K562 (cell line): Measurements from ENCODE around the gene IBA57. TPM values are rescaled to one million over a fixed set of nuclear protein-coding genes. Genes with fewer than 3 reads are reported as not detected.

Source experiments
- ATAC-seq: fragments of 200-7000 bp; cut with Tn5 transposase; 3 replicates; pipeline ENCODE4 v1.9.1; 2020; ENCODE audit warnings: moderate library complexity
- BruUV-seq: library from RNA; stranded (reverse); fragments of 400-500 nt; replicated peaks from 2 replicates; lab custom pipeline; 2021; lab: Mats Ljungman, UMichigan
- CTCF ChIA-PET: fragments of 300-600 bp; formaldehyde crosslinking; extraction: SDS; loops from one replicate; lab custom pipeline; 2021; ENCODE audit warnings: low intra/inter-chr PET ratio; lab: Yijun Ruan, JAX
- POLR2A ChIA-PET: fragments of 300-600, 350-650 bp; sonication (Branson Sonifier 250); formaldehyde crosslinking; extraction: SDS; loops from one replicate; lab custom pipeline; 2021; ENCODE audit warnings: antibody characterized with exemption, inconsistent platforms; lab: Yijun Ruan, JAX
- DNase-seq, 4 experiments: peaks; one replicate each; pipeline versions ENCODE4 v3.0.0 to v3.0.0-alpha.2; 2011 to 2018; ENCODE audit warnings: low spot score in 3 of 4, mixed read lengths in 3 of 4; ENCODE audit errors: extremely low read depth in 1 of 4
- FAIRE-seq: peaks from 2 replicates; lab custom pipeline; 2011; peaks lifted over from hg19 to GRCh38; lab: Jason Lieb, UNC
- H2AFZ ChIP-seq: 2 replicates; pipeline ENCODE4 v1.6.0; 2011; ENCODE audit warnings: low read depth, low read length, control low read depth, inconsistent platforms
- H3K27ac ChIP-seq: fragments of 200-600 bp; 3 replicates; pipeline ENCODE4 v1.8.0; 2011; ENCODE audit warnings: low read depth, mild to moderate bottlenecking, control low read depth, inconsistent platforms, low read length, moderate library complexity, mixed read lengths; ENCODE audit errors: extremely low read depth
- H3K27me3 ChIP-seq, 2 experiments: fragments of 300-600 bp in 1 of 2; 2 replicates in 1 of 2; 3 replicates in 1 of 2; pipeline versions ENCODE4 v1.6.0 to v1.8.0; 2011; ENCODE audit warnings: inconsistent platforms in 2 of 2, low read length in 2 of 2, mild to moderate bottlenecking in 1 of 2, mixed read lengths in 1 of 2, moderate library complexity in 1 of 2; ENCODE audit not compliant: control insufficient read depth in 2 of 2, insufficient read depth in 2 of 2
- H3K36me3 ChIP-seq: fragments of 300-600 bp; 3 replicates; pipeline ENCODE4 v1.8.0; 2011; ENCODE audit warnings: mild to moderate bottlenecking, low read length, inconsistent platforms; ENCODE audit not compliant: control insufficient read depth, insufficient read depth
- H3K4me1 ChIP-seq, 2 experiments: fragments of 200-600 bp in 1 of 2; replicated peaks in 1 of 2; 2 replicates in 1 of 2; 3 replicates in 1 of 2; pipeline versions ENCODE4 v1.5.1 to v1.8.0; 2011; ENCODE audit warnings: inconsistent platforms in 2 of 2, low read length in 2 of 2, mild to moderate bottlenecking in 1 of 2, mixed read lengths in 1 of 2, moderate library complexity in 1 of 2; ENCODE audit not compliant: control insufficient read depth in 2 of 2, insufficient read depth in 2 of 2
- H3K4me2 ChIP-seq: 2 replicates; pipeline ENCODE4 v1.6.1; 2011; ENCODE audit warnings: low read length, control low read depth, inconsistent platforms, mixed read lengths; ENCODE audit not compliant: insufficient read depth
- H3K4me3 ChIP-seq: fragments of 200-600 bp; sonication (generic), shearing (Covaris generic); 2 replicates; pipeline ENCODE4 v1.5.1; 2016; ENCODE audit warnings: control low read depth, inconsistent platforms
- H3K79me2 ChIP-seq: fragments of 200-600 bp; 3 replicates; pipeline ENCODE4 v1.8.0; 2011; ENCODE audit warnings: low read length, inconsistent platforms; ENCODE audit not compliant: control insufficient read depth, insufficient read depth
- H3K9ac ChIP-seq, 2 experiments: 2 replicates each; pipeline versions ENCODE4 v1.6.0 to v1.6.1; 2011; ENCODE audit warnings: low read depth in 2 of 2, low read length in 2 of 2, control low read depth in 1 of 2, inconsistent platforms in 1 of 2, mild to moderate bottlenecking in 1 of 2, mixed read lengths in 1 of 2; ENCODE audit not compliant: insufficient read depth in 1 of 2
- H3K9me1 ChIP-seq: one replicate; pipeline ENCODE4 v1.6.0; 2011; ENCODE audit warnings: inconsistent platforms, mild to moderate bottlenecking, low read length, moderate library complexity; ENCODE audit not compliant: control insufficient read depth, insufficient read depth
- H3K9me3 ChIP-seq: replicated peaks from 2 replicates; pipeline ENCODE4 v1.5.1; 2011; ENCODE audit warnings: low read depth, low read length, inconsistent platforms; ENCODE audit not compliant: control insufficient read depth, insufficient read depth
- H4K20me1 ChIP-seq: replicated peaks from 2 replicates; pipeline ENCODE4 v1.6.1; 2011; ENCODE audit warnings: low read length, inconsistent platforms, mixed read lengths; ENCODE audit not compliant: control insufficient read depth, insufficient read depth
- EWSR1 ChIP-seq: fragments of 450-650 bp; IDR thresholded peaks from 2 replicates; pipeline ENCODE4 v1.6.1; 2018; ENCODE audit warnings: borderline replicate concordance, mild to moderate bottlenecking, low read depth, moderate library complexity; ENCODE audit not compliant: partially characterized antibody
- L3MBTL2 ChIP-seq: fragments of 450-650 bp; IDR thresholded peaks from 2 replicates; pipeline ENCODE4 v1.6.1; 2016; ENCODE audit warnings: mild to moderate bottlenecking, moderate library complexity
- MEF2D ChIP-seq: conservative IDR thresholded peaks from 2 replicates; pipeline ENCODE4 v1.6.1; 2016; ENCODE audit warnings: low read depth, missing genetic modification characterization, missing compliant biosample characterization
- NFIC ChIP-seq: fragments of 450-650 bp; IDR thresholded peaks from 2 replicates; pipeline ENCODE4 v1.6.1; 2017; ENCODE audit warnings: mild to moderate bottlenecking, inconsistent platforms
- NFRKB ChIP-seq: fragments of 450-650 bp; IDR thresholded peaks from 2 replicates; pipeline ENCODE4 v1.6.1; 2016; ENCODE audit warnings: low read depth
- SETDB1 ChIP-seq: IDR thresholded peaks from one replicate; pipeline ENCODE4 v1.6.1; 2012; ENCODE audit warnings: low read length, control low read depth, inconsistent platforms
- SMARCE1 ChIP-seq: fragments of 450-650 bp; IDR thresholded peaks from 2 replicates; pipeline ENCODE4 v1.7.1; 2016; ENCODE audit warnings: mild to moderate bottlenecking
- ZNF3 ChIP-seq: fragments of 250-450 bp; sonication (Bioruptor Pico); IDR thresholded peaks from 2 replicates; pipeline ENCODE4 v1.5.0; 2021; ENCODE audit warnings: mild to moderate bottlenecking, moderate library complexity
- ZNF445 ChIP-seq: fragments of 250-450 bp; sonication (Bioruptor Pico); IDR thresholded peaks from 2 replicates; pipeline ENCODE4 v1.4.0; 2020; ENCODE audit warnings: low read depth, mild to moderate bottlenecking, moderate library complexity
- ZNF75A ChIP-seq: fragments of 450-650 bp; formaldehyde crosslinking; IDR thresholded peaks from 2 replicates; pipeline ENCODE4 v1.4.0; 2020; ENCODE audit warnings: mild to moderate bottlenecking
- WGBS: fragments of 100-300 bp; shearing (Covaris generic); methylation state at CpG from one replicate; pipeline ENCODE4 v1.1.6; 2016; ENCODE audit warnings: low coverage, mixed read lengths; ENCODE audit not compliant: insufficient coverage; ENCODE audit errors: missing lambda C conversion rate; 5-methylcytosine and 5-hydroxymethylcytosine counted together
- in situ Hi-C: fragments of 300-500 bp; cut with MboI; formaldehyde crosslinking; loops from 4 replicates; pipeline ENCODE4 v1.15.0; 2018; ENCODE audit warnings: inconsistent platforms, mixed read lengths
- intact Hi-C: fragments of 100-400 bp; cut with micrococcal nuclease; formaldehyde crosslinking; loops from 2 replicates; pipeline ENCODE4 v1.14.2; 2022
- polyA plus RNA-seq, 8 experiments: library from polyadenylated mRNA; depleted of rRNA in 4 of 8; stranded (reverse) in 5 of 8; unstranded in 3 of 8; fragments of >200 nt; fragmentation: Nextera tagmentation in 2 of 8; fragmentation: Illumina TruSeq in 1 of 8; extraction: Ambion mirVana in 2 of 8; extraction: Trizol in 1 of 8; gene quantifications; 2 replicates each; pipeline versions ENCODE4 v1.2.1 to v1.2.3, GENCODE V29; 2011 to 2014; ENCODE audit warnings: inconsistent platforms in 1 of 8, missing spikeins in 1 of 8
- total RNA-seq, 7 experiments: library from RNA; depleted of rRNA in 6 of 7; stranded (reverse); fragments of >200 nt in 6 of 7; fragmentation: Illumina TruSeq in 2 of 7; extraction: Trizol in 2 of 7; gene quantifications; 2 replicates each; pipeline versions ENCODE4 v1.2.1 to v1.2.3, GENCODE V29; 2011 to 2021; ENCODE audit warnings: low replicate concordance in 1 of 7
- TF ChIP-seq, protein P1 (sequence below): sonication (generic); formaldehyde crosslinking; IDR thresholded peaks from 2 replicates; pipeline ENCODE4 v1.8.1; 2022; ENCODE audit warnings: missing genetic modification reagents
- TF ChIP-seq, protein P2 (sequence below), 2 experiments: fragments of 450-650 bp; formaldehyde crosslinking in 1 of 2; IDR thresholded peaks; 2 replicates each; pipeline versions ENCODE4 v1.4.0 to v1.6.1; 2014 to 2020; ENCODE audit warnings: mild to moderate bottlenecking in 2 of 2, borderline replicate concordance in 1 of 2, low read depth in 1 of 2

Gene IBA57
- total and polyA plus RNA-seq, 9 of the 15 experiments (the other 6 are each of a cell fraction or from before 2014, with no cell fraction given): 0.77 to 15.5 (median 2.7) TPM

DNA sequence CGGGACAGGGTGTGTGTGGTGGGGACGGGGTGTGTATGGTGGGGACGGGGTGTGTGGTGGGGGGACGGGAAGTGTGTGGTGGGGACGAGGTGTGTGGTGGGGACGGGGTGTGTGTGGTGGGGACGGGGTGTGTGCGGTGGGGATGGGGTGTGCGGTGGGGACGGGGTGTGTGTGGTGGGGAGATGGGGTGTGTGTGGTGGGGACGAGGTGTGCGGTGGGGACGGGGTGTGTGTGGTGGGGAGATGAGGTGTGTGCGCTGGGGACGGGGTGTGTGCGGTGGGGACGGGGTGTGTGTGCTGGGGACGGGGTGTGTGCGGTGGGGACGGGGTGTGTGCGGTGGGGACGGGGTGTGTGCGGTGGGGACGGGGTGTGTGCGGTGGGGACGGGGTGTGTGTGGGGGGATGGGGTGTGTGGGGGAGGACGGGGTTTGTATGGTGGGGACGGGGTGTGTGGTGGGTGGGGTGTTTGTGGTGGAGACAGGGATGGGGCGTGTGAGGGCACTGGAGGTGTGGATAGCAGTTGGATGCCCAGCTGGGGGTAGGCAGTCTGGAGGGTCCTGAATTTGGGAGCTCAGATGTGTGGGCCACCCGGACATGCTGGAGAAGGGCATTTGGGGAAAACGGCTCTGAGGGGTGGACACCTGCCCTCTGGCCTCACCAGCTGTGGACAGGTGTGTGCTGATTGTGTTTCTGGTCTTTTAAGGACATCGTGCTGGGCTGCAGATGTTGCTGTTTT, 16.9 kb downstream of the IBA57 start (continued):
- TF ChIP-seq NFRKB (no peak), ZNF75A (CRISPR knock-in tag) (no peak), EWSR1 (no peak), ZNF445 (no peak), ZNF3 (CRISPR knock-in tag) (no peak), SETDB1 (no peak), MEF2D (tag) (no peak)
- TF ChIP-seq, protein P1, sequence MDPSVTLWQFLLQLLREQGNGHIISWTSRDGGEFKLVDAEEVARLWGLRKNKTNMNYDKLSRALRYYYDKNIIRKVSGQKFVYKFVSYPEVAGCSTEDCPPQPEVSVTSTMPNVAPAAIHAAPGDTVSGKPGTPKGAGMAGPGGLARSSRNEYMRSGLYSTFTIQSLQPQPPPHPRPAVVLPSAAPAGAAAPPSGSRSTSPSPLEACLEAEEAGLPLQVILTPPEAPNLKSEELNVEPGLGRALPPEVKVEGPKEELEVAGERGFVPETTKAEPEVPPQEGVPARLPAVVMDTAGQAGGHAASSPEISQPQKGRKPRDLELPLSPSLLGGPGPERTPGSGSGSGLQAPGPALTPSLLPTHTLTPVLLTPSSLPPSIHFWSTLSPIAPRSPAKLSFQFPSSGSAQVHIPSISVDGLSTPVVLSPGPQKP (CRISPR knock-in tag): no peak

DNA sequence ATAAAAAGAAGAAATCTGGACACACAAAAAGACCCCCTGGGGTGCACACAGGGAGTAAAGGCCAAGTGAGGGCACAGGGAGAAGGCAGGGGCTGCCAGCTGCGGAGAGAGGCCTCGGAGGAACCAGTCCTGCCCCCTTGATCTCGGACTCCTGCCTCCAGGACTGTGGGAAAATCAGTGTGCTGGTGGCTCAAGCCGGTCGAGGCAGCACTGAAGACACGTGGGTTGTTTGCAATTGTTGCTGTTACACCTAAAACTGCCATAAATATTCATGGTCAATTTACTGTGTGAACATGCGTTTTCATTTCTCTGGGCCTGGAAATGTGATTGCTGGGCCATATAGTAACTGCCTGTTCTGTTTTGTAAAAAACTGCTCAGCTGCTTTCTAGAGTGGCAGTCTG, 18.5 kb downstream of the IBA57 start:
- H3K27me3 ChIP-seq: no peaks in the 10 kb centered on the region
- H3K4me2 ChIP-seq: no peak overlapping the region
- no peak overlapping the region for H2AFZ ChIP-seq
- H3K9ac ChIP-seq: no peak overlapping the region
- DNase-seq (no peak), ATAC-seq (no peak), FAIRE-seq (no peak)
- no peak overlapping the region for H3K27ac ChIP-seq
- peaks cover under 1 to 8% of the 10 kb centered on the region in 2 experiments; a peak in 4 of 5 replicates for H3K4me1 ChIP-seq
- ChIA-PET CTCF (no interaction called here), POLR2A (interaction anchor here (0.6 to 1.2 kb wide), 3 partner anchors 10 to 44 kb away, joined by 3 to 7 read pairs (median 3); partner anchors contain the start of gene GUK1)
- no peaks in the 10 kb centered on the region for H3K9me1 ChIP-seq
- H3K4me3 ChIP-seq: no peak overlapping the region
- no TSS peak for BruUV-seq
- in situ Hi-C loops: no loop called here
- H3K9me3 ChIP-seq: no peaks in the 10 kb centered on the region
- no peaks in the 10 kb centered on the region for H4K20me1 ChIP-seq
- TF ChIP-seq, protein P2, sequence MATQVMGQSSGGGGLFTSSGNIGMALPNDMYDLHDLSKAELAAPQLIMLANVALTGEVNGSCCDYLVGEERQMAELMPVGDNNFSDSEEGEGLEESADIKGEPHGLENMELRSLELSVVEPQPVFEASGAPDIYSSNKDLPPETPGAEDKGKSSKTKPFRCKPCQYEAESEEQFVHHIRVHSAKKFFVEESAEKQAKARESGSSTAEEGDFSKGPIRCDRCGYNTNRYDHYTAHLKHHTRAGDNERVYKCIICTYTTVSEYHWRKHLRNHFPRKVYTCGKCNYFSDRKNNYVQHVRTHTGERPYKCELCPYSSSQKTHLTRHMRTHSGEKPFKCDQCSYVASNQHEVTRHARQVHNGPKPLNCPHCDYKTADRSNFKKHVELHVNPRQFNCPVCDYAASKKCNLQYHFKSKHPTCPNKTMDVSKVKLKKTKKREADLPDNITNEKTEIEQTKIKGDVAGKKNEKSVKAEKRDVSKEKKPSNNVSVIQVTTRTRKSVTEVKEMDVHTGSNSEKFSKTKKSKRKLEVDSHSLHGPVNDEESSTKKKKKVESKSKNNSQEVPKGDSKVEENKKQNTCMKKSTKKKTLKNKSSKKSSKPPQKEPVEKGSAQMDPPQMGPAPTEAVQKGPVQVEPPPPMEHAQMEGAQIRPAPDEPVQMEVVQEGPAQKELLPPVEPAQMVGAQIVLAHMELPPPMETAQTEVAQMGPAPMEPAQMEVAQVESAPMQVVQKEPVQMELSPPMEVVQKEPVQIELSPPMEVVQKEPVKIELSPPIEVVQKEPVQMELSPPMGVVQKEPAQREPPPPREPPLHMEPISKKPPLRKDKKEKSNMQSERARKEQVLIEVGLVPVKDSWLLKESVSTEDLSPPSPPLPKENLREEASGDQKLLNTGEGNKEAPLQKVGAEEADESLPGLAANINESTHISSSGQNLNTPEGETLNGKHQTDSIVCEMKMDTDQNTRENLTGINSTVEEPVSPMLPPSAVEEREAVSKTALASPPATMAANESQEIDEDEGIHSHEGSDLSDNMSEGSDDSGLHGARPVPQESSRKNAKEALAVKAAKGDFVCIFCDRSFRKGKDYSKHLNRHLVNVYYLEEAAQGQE (IDR thresholded peaks at IDR 0.05; ENCODE audit: borderline replicate concordance): 0 out of 2 replicates have a peak, but pooled peaks have one; percentile 8
- TF ChIP-seq, protein P2 (CRISPR knock-in tag; IDR thresholded peaks at IDR 0.05; ENCODE audit: low read depth): no peak
- no peak for TF ChIP-seq SMARCE1
- TF ChIP-seq NFIC: no peak
- 0 out of 2 replicates have a peak, but pooled peaks have one; percentile 17 for TF ChIP-seq L3MBTL2
- WGBS: 30% methylated on average over 7 of the region's 7 CpGs
- H3K36me3 ChIP-seq: no peaks in the 10 kb centered on the region
- intact Hi-C loops: loop anchor here (5.0 kb wide), 1 partner anchor 52 kb away; no protein-coding TSS in a partner anchor
- H3K79me2 ChIP-seq: no peaks in the 10 kb centered on the region
